Progenitor cell of endocrine pancreas (in vitro differentiated cells): ENCODE data around the gene MTRR. TPM values are rescaled to one million over a fixed set of nuclear protein-coding genes. Genes with fewer than 3 reads are reported as not detected.

ENCODE experiments used
- DNase-seq: peaks from one replicate; pipeline ENCODE4 v3.0.0; 2021; ENCODE audit warnings: low spot score; ENCODE audit not compliant: unreplicated experiment
- H3K27ac Mint-ChIP-seq: 2 replicates; pipeline ENCODE4 v1.8.0; 2021; ENCODE audit warnings: mild to moderate bottlenecking, moderate library complexity, mixed read lengths
- H3K27me3 Mint-ChIP-seq: 2 replicates; pipeline ENCODE4 v1.8.0; 2021; ENCODE audit warnings: mixed read lengths
- H3K36me3 Mint-ChIP-seq: 2 replicates; pipeline ENCODE4 v1.8.0; 2022; ENCODE audit warnings: mixed read lengths; ENCODE audit not compliant: insufficient read depth
- H3K4me1 Mint-ChIP-seq: 2 replicates; pipeline ENCODE4 v1.8.0; 2021; ENCODE audit warnings: low read depth, mixed read lengths
- H3K4me3 Mint-ChIP-seq: 2 replicates; pipeline ENCODE4 v1.8.0; 2021; ENCODE audit warnings: low read depth, mild to moderate bottlenecking, moderate library complexity, mixed read lengths
- H3K9me3 Mint-ChIP-seq: 2 replicates; pipeline ENCODE4 v1.8.0; 2021; ENCODE audit warnings: low read depth, mixed read lengths
- CTCF ChIP-seq: fragments of 200-600 bp; sonication (generic); IDR thresholded peaks from one replicate; pipeline ENCODE4 v1.5.0; 2021; ENCODE audit warnings: antibody characterized with exemption, mild to moderate bottlenecking; ENCODE audit not compliant: unreplicated experiment
- total RNA-seq: library from RNA; stranded (reverse); gene quantifications from 2 replicates; pipeline ENCODE4 v1.2.1, GENCODE V29; 2021

Gene MTRR
- total RNA-seq, 1 donor from 2014 or later, result 49.3 TPM

DNA sequence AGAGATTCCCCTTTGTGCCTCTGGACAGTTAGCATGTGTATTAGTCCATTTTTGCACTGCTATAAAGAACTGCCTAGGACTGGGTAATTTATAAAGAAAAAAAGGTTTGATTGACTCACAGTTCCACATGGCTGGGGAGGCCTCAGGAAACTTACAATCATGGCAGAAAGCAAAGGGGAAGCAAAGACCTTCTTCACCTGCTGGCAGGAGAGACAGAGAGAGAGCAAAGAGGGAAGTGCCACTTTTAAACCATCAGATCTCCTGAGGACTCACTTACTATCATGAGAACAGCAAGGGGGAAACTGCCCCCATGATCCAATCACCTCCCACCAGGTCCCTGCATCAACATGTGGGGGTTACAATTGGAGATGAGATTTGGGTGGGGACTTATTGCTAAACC, 24.0 kb upstream of the MTRR start:
- no peak overlapping the region for H3K4me3 Mint-ChIP-seq
- no peak for DNase-seq
- peaks cover 11% of the 10 kb centered on the region for H3K9me3 Mint-ChIP-seq
- no peaks in the 10 kb centered on the region for H3K4me1 Mint-ChIP-seq
- no peaks in the 10 kb centered on the region for H3K36me3 Mint-ChIP-seq
- no peak for TF ChIP-seq CTCF
- no peak overlapping the region for H3K27ac Mint-ChIP-seq
- H3K27me3 Mint-ChIP-seq, result peaks cover 21% of the 10 kb centered on the region

DNA sequence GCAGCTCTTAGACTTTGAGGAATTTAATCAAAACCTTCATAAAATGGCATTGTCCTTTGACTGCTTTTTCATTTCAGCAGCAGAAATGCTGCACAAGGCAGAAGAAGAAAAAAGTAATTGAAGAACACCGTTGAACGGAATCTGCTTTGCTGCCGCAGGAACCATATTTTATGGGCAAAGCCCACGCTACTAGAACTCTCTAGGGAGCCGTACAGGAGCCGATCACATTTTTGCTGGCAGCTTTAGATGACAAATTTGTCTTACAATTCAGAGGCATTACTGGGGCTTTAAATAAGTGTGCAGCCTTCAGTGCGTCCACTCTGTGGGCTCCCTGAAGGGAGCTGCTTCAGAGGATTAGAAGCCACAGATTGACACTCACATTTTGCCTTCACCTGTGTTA, 23.4 kb upstream of the MTRR start:
- H3K36me3 Mint-ChIP-seq, result no peaks in the 10 kb centered on the region
- TF ChIP-seq CTCF, result no peak
- H3K4me3 Mint-ChIP-seq, result no peak overlapping the region
- peaks cover 11% of the 10 kb centered on the region for H3K9me3 Mint-ChIP-seq
- no peaks in the 10 kb centered on the region for H3K4me1 Mint-ChIP-seq
- no peak overlapping the region for H3K27ac Mint-ChIP-seq
- DNase-seq, result no peak
- H3K27me3 Mint-ChIP-seq, result peaks cover 21% of the 10 kb centered on the region

GRCh38 chr5:7846327-7846726, 22.6 kb upstream of the MTRR start:
- DNase-seq, result no peak
- Mint-ChIP-seq H3K4me3 (no peak overlapping the region), H3K4me1 (peaks cover 2% of the 10 kb centered on the region), H3K36me3 (no peaks in the 10 kb centered on the region), H3K27me3 (peaks cover 21% of the 10 kb centered on the region), H3K9me3 (peaks cover 4% of the 10 kb centered on the region), H3K27ac (no peak overlapping the region)
- no peak for TF ChIP-seq CTCF

- no peak for DNase-seq
- peaks cover 14% of the 10 kb centered on the region for H3K4me1 Mint-ChIP-seq
- no peaks in the 10 kb centered on the region for H3K36me3 Mint-ChIP-seq
- no peak overlapping the region for H3K4me3 Mint-ChIP-seq
- H3K27me3 Mint-ChIP-seq, result peaks cover 21% of the 10 kb centered on the region
- H3K9me3 Mint-ChIP-seq, result no peaks in the 10 kb centered on the region
- TF ChIP-seq CTCF, result no peak
- H3K27ac Mint-ChIP-seq, result no peak overlapping the region
Measured at GRCh38 chr5:7848296-7848695, 20.7 kb upstream of the MTRR start.

GRCh38 chr5:7849681-7850394, 19.1 kb upstream of the MTRR start:
- DNase-seq, result no peak

More at GRCh38 chr5:7849681-7850394, 19.1 kb upstream of the MTRR start:
- Mint-ChIP-seq H3K27ac (peak overlapping the region; percentile 79), H3K9me3 (no peaks in the 10 kb centered on the region), H3K4me3 (peak overlapping the region; percentile 83), H3K4me1 (peaks cover 14% of the 10 kb centered on the region), H3K36me3 (peaks cover 2% of the 10 kb centered on the region), H3K27me3 (peaks cover 14% of the 10 kb centered on the region)
- TF ChIP-seq CTCF, result peak; percentile 43
